ENCODE data around the gene CPEB3.

The CPEB3 gene

DNA sequence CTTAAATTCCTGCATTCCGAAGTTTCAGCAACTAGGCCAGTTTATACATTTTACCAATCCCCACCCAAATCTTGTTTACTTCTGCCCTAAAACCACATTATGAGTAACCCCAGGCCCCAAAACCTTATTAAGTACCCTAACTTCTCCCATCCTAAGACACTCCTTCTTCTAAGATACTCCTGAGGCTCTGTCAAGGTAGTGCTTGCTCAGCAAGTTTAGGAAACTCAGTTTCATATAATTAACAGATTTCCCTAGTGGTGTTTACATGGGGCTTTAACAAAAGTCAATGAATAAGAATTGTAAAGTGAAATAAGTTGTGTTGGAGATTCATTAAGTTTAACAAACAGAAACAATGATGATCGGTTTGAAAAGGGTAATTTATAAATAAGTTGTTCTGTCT lies 77.8 kb downstream of the CPEB3 start:
- no peak for DNase-seq (ENCODE audit: low spot score)

DNA sequence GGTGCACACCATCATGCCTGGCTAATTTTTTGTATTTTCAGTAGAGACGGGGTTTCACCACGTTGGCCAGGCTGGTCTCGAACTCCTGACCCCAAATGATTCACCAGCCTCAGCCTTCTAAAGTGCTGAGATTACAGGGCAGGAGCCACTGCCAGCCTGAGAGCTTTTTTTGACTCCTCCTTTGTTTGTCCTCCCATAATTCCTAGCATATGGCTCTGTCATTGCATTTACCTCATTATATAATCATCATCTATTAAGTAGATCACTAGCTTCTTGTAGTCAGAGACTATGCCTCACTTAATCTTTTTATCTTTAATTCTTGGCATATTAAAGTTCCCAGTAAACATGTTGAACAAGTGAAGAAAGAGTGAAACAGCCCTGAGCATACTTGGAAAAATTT lies 82.1 kb downstream of the CPEB3 start:
- DNase-seq (ENCODE audit: low spot score): no peak

DNA sequence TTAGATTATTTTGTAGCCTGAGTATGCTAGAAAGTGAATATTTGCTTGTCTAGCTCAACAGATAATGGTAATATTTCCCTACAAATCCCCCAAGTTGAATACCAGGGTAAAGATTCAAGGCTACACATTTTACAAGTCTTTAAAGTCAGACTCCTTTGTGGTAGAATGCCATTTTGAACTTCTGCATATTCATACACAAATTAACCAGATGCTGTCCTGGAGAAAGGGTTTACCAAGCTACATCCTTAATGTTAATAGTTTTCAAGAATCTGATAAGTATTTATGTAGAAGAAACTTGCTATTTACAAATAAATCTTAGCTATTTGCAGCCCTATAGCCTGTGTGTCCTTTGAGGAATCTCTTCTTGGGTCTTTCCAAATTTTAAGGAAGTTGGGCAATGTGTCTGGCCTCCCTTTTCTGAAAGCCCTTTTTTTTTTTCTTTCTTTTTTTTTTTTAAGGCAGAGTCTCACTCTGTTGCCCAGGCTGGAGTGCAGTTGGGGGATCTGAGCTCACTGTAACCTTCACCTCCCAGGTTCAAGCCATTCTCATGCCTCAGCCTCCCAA lies 82.6 kb downstream of the CPEB3 start:
- DNase-seq (ENCODE audit: low spot score): no peak

DNA sequence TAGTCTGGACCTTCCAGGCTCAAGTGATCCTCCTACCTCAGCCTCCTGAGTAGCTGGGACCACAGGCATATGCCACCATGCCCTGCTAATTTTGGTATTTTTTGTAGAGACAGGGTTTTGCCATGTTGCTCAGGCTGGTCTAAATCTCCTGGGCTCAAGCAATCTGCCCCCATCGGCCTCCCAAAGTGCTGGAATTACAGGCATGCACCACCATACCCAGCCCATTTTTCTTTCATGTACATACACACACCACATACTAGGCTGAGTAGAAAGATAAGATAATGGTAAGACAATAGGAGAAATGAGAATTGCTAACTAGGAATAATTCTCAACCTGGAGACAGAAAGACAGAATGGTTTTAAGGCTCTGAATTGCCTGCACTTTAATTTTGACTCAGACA lies 83.8 kb downstream of the CPEB3 start:
- no peak for DNase-seq (ENCODE audit: low spot score)

GRCh38 chr10:92203919-92204623 lies 86.8 kb downstream of the CPEB3 start:
- no peak for DNase-seq (ENCODE audit: low spot score)

GRCh38 chr10:92202536-92202935 lies 88.3 kb downstream of the CPEB3 start:
- DNase-seq (ENCODE audit: low spot score): no peak

GRCh38 chr10:92200564-92200963 lies 90.3 kb downstream of the CPEB3 start:
- no peak for DNase-seq (ENCODE audit: low spot score)

DNA sequence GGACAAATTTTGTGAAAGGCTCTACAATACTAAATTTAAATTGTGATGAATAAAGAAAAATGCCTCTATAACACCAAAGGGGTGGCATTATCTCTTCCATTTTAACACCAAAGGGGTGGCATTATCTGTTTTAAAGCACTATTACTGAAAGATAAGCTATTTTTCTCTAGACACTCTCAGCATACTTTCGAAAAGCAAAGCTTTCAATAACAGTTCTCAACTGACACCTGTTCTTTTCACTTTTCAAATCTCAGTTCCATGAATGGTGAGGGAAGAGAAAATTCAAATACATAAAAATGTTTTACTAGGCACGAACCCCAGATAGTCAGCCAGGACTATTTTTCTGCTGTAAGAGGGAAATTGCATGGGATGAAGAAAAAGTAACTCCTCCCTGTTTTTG lies 103.8 kb downstream of the CPEB3 start:
- no peak for DNase-seq (ENCODE audit: low spot score)

GRCh38 chr10:92184977-92185376 lies 105.9 kb downstream of the CPEB3 start:
- DNase-seq (ENCODE audit: low spot score): no peak

- no peak for DNase-seq (ENCODE audit: low spot score)
Measured at GRCh38 chr10:92183199-92183598, 107.7 kb downstream of the CPEB3 start.

GRCh38 chr10:92181575-92181974 lies 109.3 kb downstream of the CPEB3 start:
- DNase-seq (ENCODE audit: low spot score): no peak

DNA sequence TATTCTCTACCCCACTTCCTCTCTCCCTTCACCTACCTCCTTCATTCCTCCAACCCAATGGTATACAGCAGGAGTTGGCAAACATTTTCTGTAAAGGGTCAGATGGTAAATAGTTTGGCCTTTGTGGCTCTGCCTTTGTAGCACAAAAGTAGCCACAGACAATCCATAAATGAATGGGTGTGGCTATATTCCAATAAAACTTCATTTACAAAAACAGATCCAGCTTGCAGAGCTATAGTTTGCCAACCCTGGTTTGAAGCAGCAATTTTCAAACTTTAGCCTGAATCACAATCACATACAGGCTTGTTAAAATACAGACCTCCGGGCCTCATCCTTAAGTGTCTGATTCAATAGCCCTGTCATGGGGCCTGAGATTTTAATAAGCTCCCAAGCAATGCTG lies 110.5 kb downstream of the CPEB3 start:
- no peak for DNase-seq (ENCODE audit: low spot score)

DNA sequence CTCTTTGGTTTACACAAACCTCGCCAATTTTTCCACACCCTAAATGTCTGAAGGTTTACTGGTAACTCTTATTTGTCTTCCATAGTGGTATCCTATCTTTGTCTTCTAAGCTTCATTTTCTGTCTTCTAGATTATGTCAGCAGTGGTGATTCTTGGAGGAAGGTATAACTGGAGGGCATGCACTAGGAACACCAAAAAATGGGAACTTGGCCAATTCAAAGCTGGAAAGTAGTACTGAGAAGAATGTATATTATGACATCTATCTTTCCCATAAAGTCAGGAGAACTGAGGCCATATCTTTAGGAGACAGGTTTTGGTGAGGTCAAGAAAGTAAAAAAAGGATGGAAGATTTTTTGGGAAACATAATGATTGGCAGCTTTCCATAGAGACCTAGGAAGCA lies 113.3 kb downstream of the CPEB3 start:
- DNase-seq (ENCODE audit: low spot score): no peak

DNA sequence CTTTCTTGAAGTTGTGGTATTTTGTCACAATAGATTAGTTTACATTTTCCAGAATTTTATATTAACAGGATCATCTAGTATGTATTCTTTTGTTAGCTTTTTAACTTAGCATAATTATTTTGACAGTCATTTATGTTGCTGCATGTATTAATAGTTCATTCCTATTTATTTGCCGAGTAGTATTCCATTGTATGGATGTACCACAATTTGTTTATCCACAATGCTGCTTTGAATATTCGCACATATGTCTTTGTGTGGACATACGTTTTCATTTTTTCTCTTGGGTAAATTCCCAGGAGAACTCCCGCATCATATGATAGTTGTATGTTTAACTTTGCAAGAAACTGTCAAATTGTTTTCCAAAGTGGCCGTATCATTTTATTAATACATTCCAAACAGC lies 115.7 kb downstream of the CPEB3 start:
- no peak for DNase-seq (ENCODE audit: low spot score)

DNA sequence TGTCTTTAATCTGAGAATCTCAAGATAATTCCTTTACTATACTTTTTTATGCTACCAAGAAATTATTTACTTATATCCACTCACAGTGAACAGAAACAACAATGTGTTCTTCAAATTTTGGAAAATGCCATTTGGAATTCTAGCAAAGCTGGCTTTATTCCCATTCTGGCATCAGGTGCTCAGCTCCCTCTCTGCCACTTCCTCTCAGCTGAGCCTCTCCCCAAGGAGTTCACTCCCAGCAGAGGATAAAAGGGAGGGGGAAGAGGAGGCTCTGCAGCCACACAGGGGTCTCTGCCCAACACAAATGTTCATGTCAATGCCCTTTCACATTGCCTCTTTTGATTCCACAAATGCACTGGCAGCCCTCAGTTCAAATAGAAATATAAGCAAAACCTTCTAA lies 116.9 kb downstream of the CPEB3 start:
- no peak for DNase-seq (ENCODE audit: low spot score)

DNA sequence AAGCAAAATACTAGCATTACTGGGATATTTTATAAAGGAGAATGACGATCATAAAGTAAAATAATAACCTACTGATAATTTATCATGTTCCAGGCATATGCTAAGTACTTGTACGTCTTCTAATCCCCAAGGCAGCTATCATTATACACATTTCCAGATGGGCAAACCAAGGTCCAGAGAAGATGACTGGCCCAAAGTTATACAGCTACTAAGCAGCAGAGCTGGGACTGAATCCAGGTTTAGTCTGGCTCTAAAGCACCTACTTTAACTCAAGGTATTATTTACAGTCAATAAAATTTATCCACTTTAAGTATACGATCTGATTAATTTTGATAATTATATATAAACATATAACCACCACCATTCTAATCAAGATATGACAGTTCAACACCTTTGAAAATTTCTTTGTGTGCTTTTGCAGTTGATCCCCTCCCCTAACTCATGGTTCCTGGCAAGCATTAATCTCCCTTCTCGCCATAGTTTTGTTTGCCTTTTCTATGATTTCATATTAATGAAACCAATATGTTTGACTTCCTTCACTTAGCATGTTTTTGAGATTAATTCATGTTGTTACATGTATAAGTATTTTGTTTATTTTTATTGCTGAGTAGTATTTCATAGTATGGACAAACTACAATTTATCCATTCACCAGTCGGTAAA lies 126.7 kb downstream of the CPEB3 start:
- no peak for DNase-seq (ENCODE audit: low spot score)

- no peak for DNase-seq (ENCODE audit: low spot score)
Measured at GRCh38 chr10:92162541-92162940, 128.3 kb downstream of the CPEB3 start.

DNA sequence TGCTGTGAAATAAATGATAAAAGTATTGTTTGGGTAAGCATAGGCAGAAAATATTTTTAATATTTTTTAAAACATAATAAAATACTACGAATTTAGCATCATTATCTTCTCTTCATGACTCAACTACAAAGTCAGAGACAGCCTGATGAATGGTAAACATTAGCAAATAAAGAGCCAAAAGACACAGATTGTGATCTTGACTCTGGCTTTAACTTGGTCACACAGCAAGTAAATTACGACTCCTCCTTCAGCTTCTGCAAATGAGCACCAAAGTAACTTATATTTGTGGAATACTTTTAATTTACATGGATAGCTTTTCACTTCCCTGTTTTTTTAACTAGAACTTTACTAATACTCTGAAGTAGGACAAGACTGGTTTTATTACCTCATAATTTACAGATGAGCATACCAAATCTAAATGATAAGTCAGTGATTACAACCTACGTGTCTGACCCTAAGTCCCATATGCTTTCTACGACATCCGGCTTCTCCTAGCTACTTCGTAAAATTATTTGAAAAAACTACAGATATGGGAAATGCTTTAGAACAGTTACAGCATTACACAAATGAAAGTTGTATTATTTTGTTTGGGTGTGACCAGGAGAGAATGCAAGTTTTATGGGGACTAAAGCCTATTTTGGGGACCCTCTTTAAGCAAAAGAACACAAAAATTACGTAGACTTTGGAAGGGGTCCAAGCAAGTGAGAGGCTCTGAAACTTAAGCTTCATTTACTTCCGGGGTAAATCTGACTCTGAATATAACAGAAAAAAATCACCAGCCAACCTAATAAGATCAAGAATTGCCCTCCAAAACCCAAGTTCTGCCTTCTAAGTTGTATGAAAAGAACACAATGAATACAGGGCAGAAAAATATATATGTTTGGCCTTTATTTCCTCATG lies 133.8 kb downstream of the CPEB3 start:
- no peak for DNase-seq (ENCODE audit: low spot score)

GRCh38 chr10:92150823-92151222 lies 140.1 kb downstream of the CPEB3 start:
- no peak for DNase-seq (ENCODE audit: low spot score)

GRCh38 chr10:92149261-92149660 lies 141.6 kb downstream of the CPEB3 start:
- DNase-seq (ENCODE audit: low spot score): no peak

DNA sequence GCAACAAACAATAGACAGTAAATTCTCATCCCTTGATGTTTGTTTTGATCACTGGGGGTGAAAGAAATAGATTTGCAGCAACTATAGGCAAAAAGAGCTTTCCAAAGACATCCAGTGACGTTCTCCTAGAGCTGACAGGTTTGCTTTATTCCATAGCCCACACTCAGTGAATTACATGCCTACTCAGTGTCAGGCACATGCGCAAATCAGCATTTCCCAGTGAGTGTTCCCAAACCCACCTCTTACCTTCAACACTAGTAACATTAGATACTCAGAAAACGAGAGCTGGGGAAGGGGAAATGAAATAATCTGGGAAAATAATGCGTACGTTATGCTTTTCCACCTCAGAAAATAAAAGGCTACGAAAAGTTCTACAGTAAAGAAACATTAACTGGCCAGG lies 144.1 kb downstream of the CPEB3 start:
- DNase-seq (ENCODE audit: low spot score): no peak

DNA sequence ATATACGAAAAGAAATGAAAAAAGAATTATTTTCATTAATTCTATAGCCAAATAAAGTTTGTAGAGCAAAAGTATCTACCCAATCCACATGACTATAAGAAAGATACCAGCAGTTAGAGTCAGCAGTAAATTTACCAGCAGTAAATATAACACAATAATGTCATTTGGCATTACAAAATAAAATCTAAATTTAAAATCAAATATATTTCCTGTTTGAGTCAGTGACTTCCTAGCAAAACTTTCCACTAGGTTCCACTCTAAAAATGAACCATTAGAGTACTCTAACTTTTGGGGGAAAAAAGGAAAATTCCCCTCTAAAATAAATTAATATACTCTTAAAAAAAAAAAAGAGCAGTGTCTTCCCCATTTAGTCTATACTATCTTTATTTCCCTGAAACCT lies 144.8 kb downstream of the CPEB3 start:
- no peak for DNase-seq (ENCODE audit: low spot score)

- DNase-seq (ENCODE audit: low spot score): no peak
Measured at GRCh38 chr10:92142949-92143348, 147.9 kb downstream of the CPEB3 start.

Measured in pons (tissue), 1 donor.